ENCODE measurements around the gene TBC1D22A.

TBC1D22A gene

DNA sequence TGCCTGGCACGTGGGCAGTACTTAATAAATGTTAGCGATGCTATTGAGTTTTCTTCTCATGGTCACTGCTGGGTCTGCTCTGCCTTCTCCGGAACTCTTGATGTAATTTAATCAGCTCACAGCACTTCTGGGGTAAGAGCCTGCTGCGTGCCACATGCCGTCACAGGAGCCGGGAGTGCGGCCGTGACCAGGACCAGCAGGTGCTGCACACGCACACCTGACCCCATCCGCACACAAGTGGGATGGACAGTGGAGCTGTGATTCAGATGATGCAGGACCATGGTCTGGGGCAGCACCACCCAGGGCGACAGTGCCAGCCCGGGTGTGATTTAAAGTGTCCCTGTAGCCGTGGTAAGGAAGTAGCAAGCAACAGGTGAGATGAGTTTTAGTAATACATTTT is 61.2 kb downstream of the TBC1D22A start:
- Histone ChIP-seq H3K9me3 (ENCODE audit: control insufficient read depth, low read length) (no peaks in the 10 kb centered on the region), H3K4me3 (ENCODE audit: insufficient read depth, low read depth, low read length, poor library complexity, severe bottlenecking) (no peak overlapping the region), H3K27me3 (replicated peaks; ENCODE audit: control insufficient read depth, insufficient read depth, low read length, poor library complexity, severe bottlenecking) (no peaks in the 10 kb centered on the region), H3K36me3 (ENCODE audit: control insufficient read depth, insufficient read depth, low read length) (peaks cover 14% of the 10 kb centered on the region), H3K27ac (ENCODE audit: insufficient read depth, low read length, poor library complexity, severe bottlenecking) (no peak overlapping the region), H3K4me1 (ENCODE audit: control insufficient read depth, insufficient read depth, low read length, poor library complexity, severe bottlenecking) (no peaks in the 10 kb centered on the region)
- DNase-seq = no peak

DNA sequence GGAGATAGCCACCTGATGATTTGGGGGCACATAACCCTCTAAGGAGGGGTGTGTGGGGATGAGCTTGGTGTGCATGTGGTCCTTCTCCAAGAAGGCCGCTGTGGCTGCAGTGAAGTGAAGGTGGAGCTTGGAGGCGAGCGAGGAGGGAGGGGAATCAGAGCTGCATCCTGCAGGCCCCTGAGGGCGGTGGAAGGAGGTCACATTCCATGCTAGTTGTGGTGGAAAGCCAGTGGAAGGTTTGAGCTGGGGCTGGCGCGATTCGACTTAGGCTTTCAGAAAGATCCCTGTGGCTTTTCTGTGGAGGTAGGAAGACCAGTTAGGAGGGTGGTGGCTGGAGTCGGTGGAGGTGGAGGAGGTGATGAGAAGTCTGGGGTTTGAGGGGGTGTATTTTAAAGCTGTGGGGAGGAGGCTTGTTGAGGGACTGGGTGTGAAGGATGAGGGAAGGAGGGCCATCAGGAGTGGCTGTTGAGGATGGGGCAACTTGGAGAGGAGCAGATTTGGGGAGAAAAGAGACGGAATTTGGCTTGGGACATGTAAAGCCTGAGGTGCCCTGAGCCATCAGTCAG is 62.0 kb downstream of the TBC1D22A start:
- H3K27ac ChIP-seq (ENCODE audit: insufficient read depth, low read length, poor library complexity, severe bottlenecking) = no peak overlapping the region
- H3K4me1 ChIP-seq (ENCODE audit: control insufficient read depth, insufficient read depth, low read length, poor library complexity, severe bottlenecking) = no peaks in the 10 kb centered on the region
- H3K36me3 ChIP-seq (ENCODE audit: control insufficient read depth, insufficient read depth, low read length) = peaks cover 17% of the 10 kb centered on the region
- no peak overlapping the region for H3K4me3 ChIP-seq (ENCODE audit: insufficient read depth, low read depth, low read length, poor library complexity, severe bottlenecking)
- DNase-seq = no peak
- no peaks in the 10 kb centered on the region for H3K27me3 ChIP-seq (replicated peaks; ENCODE audit: control insufficient read depth, insufficient read depth, low read length, poor library complexity, severe bottlenecking)
- no peaks in the 10 kb centered on the region for H3K9me3 ChIP-seq (ENCODE audit: control insufficient read depth, low read length)

DNA sequence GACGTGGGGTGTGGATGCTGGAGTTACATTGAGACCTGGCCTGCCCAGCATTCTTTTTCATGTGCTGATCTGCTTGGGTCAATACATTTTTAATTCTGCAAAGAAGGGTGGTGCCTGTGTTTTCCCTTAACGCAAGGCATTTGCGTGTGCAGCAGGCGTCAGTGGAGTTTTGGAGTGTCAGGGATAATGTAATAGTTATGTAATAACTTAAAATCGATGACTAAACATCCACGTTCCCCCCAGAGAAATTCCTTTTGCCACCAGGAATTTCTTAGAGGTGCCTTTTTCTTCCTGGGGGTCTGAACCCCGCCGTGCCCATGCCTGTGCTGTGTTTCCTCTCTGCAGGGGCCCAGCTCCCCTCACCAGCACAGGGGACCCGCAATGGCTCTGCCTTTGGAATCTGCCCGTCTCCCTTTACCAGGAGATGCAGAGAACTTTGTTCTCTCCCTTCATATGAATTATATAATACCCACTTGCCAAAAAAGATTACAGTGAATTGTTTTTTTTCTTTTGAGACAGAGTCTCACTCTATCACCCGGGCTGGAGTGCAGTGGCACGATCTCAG is 62.6 kb downstream of the TBC1D22A start:
- DNase-seq = no peak
- Histone ChIP-seq H3K27me3 (replicated peaks; ENCODE audit: control insufficient read depth, insufficient read depth, low read length, poor library complexity, severe bottlenecking) (no peaks in the 10 kb centered on the region), H3K4me1 (ENCODE audit: control insufficient read depth, insufficient read depth, low read length, poor library complexity, severe bottlenecking) (no peaks in the 10 kb centered on the region), H3K4me3 (ENCODE audit: insufficient read depth, low read depth, low read length, poor library complexity, severe bottlenecking) (no peak overlapping the region), H3K9me3 (ENCODE audit: control insufficient read depth, low read length) (no peaks in the 10 kb centered on the region), H3K36me3 (ENCODE audit: control insufficient read depth, insufficient read depth, low read length) (peaks cover 22% of the 10 kb centered on the region), H3K27ac (ENCODE audit: insufficient read depth, low read length, poor library complexity, severe bottlenecking) (no peak overlapping the region)

DNA sequence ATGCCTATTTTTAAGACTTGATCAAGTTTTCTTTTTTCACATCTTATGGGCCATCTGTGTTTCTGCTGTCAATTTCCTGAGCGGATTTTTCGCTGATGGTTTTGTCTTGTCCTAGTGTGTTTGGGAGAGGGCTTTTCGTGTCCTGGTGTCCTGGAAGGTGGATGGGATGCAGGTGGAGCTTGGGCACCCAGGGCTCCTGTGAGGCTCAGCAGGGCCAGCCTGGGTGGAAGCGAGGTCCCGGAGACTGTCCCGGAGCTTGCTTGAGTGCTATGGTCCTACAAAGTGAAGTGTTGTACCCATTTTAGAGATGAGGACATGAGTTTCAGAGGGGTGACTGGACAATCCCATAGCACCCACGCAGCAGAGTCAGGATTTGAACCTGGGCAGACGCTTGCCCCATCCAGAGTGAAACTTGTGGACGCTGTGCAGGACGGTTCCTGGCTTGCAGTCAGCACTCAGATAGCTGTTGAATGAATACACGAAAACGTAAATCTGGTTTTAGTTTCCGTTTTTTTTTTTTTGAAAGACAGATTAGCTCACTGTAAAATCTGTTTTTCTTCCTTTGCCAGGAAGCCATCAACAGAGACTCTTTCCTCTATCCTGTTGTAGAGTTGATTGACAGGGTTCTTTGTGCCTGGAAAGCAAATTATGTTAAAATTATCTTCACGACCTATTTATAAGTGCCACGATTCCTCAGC is 64.1 kb downstream of the TBC1D22A start:
- H3K9me3 ChIP-seq (ENCODE audit: control insufficient read depth, low read length) = no peaks in the 10 kb centered on the region
- no peak overlapping the region for H3K4me3 ChIP-seq (ENCODE audit: insufficient read depth, low read depth, low read length, poor library complexity, severe bottlenecking)
- H3K27me3 ChIP-seq (replicated peaks; ENCODE audit: control insufficient read depth, insufficient read depth, low read length, poor library complexity, severe bottlenecking) = no peaks in the 10 kb centered on the region
- no peak overlapping the region for H3K27ac ChIP-seq (ENCODE audit: insufficient read depth, low read length, poor library complexity, severe bottlenecking)
- H3K4me1 ChIP-seq (ENCODE audit: control insufficient read depth, insufficient read depth, low read length, poor library complexity, severe bottlenecking) = no peaks in the 10 kb centered on the region
- DNase-seq = no peak
- peaks cover 22% of the 10 kb centered on the region for H3K36me3 ChIP-seq (ENCODE audit: control insufficient read depth, insufficient read depth, low read length)

DNA sequence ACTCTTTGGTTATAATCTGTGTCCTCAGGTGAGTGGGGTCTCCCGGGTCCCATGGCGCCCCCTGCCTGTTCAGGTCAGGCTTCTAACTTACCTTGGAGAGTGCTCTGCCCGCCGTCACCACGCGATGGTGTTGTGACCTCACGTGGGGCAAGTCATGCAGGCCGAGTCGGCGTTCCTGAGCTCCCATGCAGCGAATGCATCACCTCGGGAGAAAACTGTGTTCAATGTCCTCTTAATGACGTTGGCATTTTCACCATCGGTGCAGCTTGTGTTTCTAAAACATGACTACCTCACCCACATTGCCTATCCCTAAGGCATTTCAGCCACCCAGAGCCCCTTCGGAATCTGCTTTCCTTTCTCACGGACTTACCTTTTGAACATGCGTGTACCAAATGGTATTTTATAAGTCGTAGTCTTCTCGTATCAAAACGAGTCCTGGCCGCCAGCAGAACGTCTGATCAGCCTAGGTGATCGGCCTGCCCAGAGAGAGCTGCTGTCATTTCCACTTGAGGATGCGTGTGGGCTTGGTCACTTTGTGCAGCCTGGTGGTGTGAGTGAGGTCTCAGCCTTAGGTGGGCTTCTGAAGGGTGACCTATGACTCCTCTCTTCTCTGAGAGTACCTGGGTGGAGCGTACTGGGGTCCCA is 64.8 kb downstream of the TBC1D22A start:
- H3K9me3 ChIP-seq (ENCODE audit: control insufficient read depth, low read length) = no peaks in the 10 kb centered on the region
- DNase-seq = no peak
- H3K27me3 ChIP-seq (replicated peaks; ENCODE audit: control insufficient read depth, insufficient read depth, low read length, poor library complexity, severe bottlenecking) = no peaks in the 10 kb centered on the region
- H3K36me3 ChIP-seq (ENCODE audit: control insufficient read depth, insufficient read depth, low read length) = peaks cover 22% of the 10 kb centered on the region
- H3K27ac ChIP-seq (ENCODE audit: insufficient read depth, low read length, poor library complexity, severe bottlenecking) = no peak overlapping the region
- no peak overlapping the region for H3K4me3 ChIP-seq (ENCODE audit: insufficient read depth, low read depth, low read length, poor library complexity, severe bottlenecking)
- no peaks in the 10 kb centered on the region for H3K4me1 ChIP-seq (ENCODE audit: control insufficient read depth, insufficient read depth, low read length, poor library complexity, severe bottlenecking)

GRCh38 chr22:46827781-46828180 is 65.3 kb downstream of the TBC1D22A start:
- H3K4me3 ChIP-seq (ENCODE audit: insufficient read depth, low read depth, low read length, poor library complexity, severe bottlenecking) = no peak overlapping the region
- H3K27me3 ChIP-seq (replicated peaks; ENCODE audit: control insufficient read depth, insufficient read depth, low read length, poor library complexity, severe bottlenecking) = no peaks in the 10 kb centered on the region
- DNase-seq = no peak
- H3K36me3 ChIP-seq (ENCODE audit: control insufficient read depth, insufficient read depth, low read length) = peaks cover 22% of the 10 kb centered on the region
- no peak overlapping the region for H3K27ac ChIP-seq (ENCODE audit: insufficient read depth, low read length, poor library complexity, severe bottlenecking)
- no peaks in the 10 kb centered on the region for H3K4me1 ChIP-seq (ENCODE audit: control insufficient read depth, insufficient read depth, low read length, poor library complexity, severe bottlenecking)
- H3K9me3 ChIP-seq (ENCODE audit: control insufficient read depth, low read length) = no peaks in the 10 kb centered on the region

GRCh38 chr22:46828323-46828900 is 66.0 kb downstream of the TBC1D22A start:
- no peak for DNase-seq
- H3K27me3 ChIP-seq (replicated peaks; ENCODE audit: control insufficient read depth, insufficient read depth, low read length, poor library complexity, severe bottlenecking) = no peaks in the 10 kb centered on the region
- H3K36me3 ChIP-seq (ENCODE audit: control insufficient read depth, insufficient read depth, low read length) = peaks cover 22% of the 10 kb centered on the region
- no peak overlapping the region for H3K4me3 ChIP-seq (ENCODE audit: insufficient read depth, low read depth, low read length, poor library complexity, severe bottlenecking)
- no peaks in the 10 kb centered on the region for H3K9me3 ChIP-seq (ENCODE audit: control insufficient read depth, low read length)
- no peaks in the 10 kb centered on the region for H3K4me1 ChIP-seq (ENCODE audit: control insufficient read depth, insufficient read depth, low read length, poor library complexity, severe bottlenecking)
- H3K27ac ChIP-seq (ENCODE audit: insufficient read depth, low read length, poor library complexity, severe bottlenecking) = no peak overlapping the region

DNA sequence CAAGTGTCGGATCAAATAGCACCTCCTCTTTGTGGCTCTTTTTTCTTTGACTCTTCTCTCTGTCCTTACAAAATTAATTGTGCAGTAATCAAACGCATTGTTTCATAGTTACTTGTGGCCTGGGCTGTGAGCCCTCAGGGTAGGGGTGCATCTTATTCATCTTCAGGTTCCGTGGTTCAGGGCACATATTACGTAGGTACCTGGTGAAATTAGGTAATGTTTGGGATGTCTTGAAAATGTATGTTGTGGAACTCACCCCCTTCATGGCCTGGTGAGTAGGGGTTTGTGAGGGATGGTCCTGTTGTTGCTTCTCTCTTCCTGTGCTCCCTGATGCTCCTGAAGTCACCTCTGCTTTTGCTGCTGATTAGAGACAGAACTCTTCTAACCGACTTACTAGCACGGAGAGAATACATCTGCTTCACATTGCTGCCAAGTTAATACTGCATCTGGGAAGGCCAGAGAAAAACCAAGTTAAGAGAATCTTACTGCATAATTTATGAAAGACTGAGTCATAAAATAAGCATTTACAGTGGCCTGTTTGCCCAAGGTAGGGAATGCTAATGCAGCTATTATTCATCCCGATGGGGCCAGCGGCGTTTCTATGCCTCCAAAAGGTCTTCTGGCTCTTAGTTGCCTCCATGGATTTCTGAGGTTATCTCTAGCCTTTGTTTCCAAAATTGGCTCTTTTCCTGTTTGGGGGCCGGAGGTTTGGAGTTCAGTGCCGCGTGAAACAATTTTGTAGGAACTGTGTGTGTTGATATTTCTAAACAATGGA is 66.9 kb downstream of the TBC1D22A start:
- H3K27me3 ChIP-seq (replicated peaks; ENCODE audit: control insufficient read depth, insufficient read depth, low read length, poor library complexity, severe bottlenecking) = no peaks in the 10 kb centered on the region

DNA sequence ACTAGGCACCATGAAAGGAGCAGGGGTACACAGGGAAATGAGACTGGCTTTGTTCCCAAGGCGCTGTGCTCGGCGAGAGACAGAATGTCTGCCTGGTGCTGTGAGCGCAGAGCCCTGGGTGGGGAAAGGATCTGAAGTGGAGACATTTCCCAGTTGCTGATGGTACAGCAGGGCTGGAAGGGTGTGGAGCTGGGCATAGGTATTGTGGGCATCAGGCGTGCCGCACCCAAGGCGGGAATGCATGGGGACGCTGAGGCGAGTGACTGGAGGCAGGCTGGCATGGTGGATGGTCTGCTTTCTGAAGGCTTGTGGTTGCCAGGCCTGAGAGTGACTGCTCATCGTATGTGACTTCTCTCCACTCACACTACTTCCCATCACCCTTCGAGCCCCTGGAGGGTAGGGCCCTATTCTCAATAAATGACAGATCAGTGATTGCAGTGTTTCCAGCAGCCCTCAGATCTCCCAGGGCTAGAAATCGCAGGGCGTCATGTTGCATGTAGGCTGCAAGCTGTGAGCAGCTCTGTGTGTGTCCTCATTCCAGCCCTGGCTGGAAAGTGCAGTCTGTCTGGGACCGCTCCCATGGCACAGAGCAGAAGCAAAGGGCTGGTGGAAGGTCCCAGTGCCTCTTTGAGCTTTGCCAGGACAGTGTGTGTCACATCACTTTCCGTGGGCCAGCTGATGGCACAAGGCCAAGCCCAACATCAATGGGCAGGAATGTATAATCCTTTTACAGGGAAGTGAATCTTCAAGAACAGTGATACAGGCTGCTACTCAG is 67.7 kb downstream of the TBC1D22A start:
- DNase-seq = no peak
- Histone ChIP-seq H3K27me3 (replicated peaks; ENCODE audit: control insufficient read depth, insufficient read depth, low read length, poor library complexity, severe bottlenecking) (no peaks in the 10 kb centered on the region), H3K36me3 (ENCODE audit: control insufficient read depth, insufficient read depth, low read length) (peaks cover 25% of the 10 kb centered on the region), H3K27ac (ENCODE audit: insufficient read depth, low read length, poor library complexity, severe bottlenecking) (no peak overlapping the region), H3K9me3 (ENCODE audit: control insufficient read depth, low read length) (peaks cover 8% of the 10 kb centered on the region), H3K4me3 (ENCODE audit: insufficient read depth, low read depth, low read length, poor library complexity, severe bottlenecking) (no peak overlapping the region), H3K4me1 (ENCODE audit: control insufficient read depth, insufficient read depth, low read length, poor library complexity, severe bottlenecking) (no peaks in the 10 kb centered on the region)

More for the DNA sequence above, 66.9 kb downstream of the TBC1D22A start:
- no peaks in the 10 kb centered on the region for H3K4me1 ChIP-seq (ENCODE audit: control insufficient read depth, insufficient read depth, low read length, poor library complexity, severe bottlenecking)
- H3K27ac ChIP-seq (ENCODE audit: insufficient read depth, low read length, poor library complexity, severe bottlenecking) = no peak overlapping the region
- H3K36me3 ChIP-seq (ENCODE audit: control insufficient read depth, insufficient read depth, low read length) = peaks cover 20% of the 10 kb centered on the region
- no peaks in the 10 kb centered on the region for H3K9me3 ChIP-seq (ENCODE audit: control insufficient read depth, low read length)
- no peak overlapping the region for H3K4me3 ChIP-seq (ENCODE audit: insufficient read depth, low read depth, low read length, poor library complexity, severe bottlenecking)
- no peak for DNase-seq

Data from effector memory CD4-positive, alpha-beta T cell (primary cell).